ENCODE data around the gene NPW. TPM values are rescaled to one million over a fixed set of nuclear protein-coding genes. Genes with fewer than 3 reads are reported as not detected.

NPW gene
- polyA plus RNA-seq, 3 donors = 0.54 to 0.68 TPM; not detected in 1

DNA sequence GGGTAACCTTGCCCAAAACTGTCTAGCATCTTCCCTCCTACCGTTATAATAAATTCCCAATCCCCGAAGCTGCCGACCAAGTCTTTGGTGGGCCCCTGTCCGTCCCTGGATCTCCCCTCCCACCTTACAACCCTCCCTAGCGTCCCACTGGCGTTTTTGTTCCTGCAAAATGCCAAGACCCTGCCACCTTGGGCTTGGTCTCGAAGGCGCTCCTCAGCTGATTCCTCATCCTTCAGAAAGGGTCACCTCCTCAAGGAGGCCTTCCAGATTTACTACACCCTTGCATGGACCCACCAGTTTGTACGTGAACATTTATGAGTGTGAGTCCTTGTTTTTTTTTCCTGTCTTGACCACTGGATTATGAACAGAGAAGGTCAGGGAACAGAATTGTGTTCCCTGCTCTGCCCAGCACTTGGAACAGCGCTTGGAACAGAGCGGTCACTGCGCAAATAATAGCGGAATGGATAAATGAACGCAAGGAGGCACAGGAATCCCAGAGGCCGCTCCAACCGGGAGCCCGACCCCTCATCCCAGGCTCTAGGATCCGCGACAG, 36.5 kb upstream of the NPW start:
- no peak overlapping the region for H3K27ac ChIP-seq (ENCODE audit: low read depth, low read length)
- WGBS, 3 donors = 20 to 34% (median 24%) methylated on average over 19 of the region's 19 CpGs

DNA sequence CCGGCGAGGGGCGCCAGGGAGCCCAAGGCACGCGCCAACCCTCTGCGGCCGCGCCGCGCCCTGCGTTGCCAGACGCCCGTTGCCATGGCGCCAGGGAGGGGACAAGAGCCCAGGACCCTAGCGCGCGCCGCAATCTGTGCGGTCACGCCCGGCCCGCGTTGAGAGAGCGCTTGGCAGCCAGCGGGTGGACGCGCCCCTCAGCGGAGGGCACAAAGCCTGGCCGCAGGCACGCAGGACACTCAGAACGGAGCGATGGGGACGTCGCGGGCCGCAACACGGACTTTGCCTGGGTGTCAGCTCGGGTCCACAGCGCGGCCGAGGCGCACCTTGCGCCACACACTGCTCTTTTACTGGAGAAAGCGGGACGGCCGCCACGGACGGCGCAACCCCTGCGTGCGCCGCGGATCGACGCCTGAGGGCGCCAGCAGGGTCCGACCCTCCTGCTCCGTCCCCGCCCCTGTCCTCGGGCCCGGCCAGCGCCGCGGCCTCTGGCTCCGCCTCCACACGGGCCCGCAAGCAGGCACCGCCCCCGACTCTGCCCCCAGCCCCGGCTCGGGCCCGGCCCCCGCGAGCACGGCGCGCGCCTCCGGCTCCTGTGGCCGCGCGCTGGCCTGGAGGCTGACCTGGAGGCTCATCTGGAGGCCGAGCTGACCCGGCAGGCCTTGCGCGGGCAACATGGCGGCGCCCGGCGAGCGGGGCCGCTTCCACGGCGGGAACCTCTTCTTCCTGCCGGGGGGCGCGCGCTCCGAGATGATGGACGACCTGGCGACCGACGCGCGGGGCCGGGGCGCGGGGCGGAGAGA, 35.8 kb upstream of the NPW start, which contains the start of gene GFER:
TSS of gene GFER (plus strand) at position 650 of the 803 bp plus-strand sequence. CDS start at position 676, 26 bp downstream.
- 0% methylated on average over 81 to 109 of the region's 109 CpGs for WGBS, 3 donors
- H3K27ac ChIP-seq (ENCODE audit: low read depth, low read length) = no peak within 1 kb of the TSS

DNA sequence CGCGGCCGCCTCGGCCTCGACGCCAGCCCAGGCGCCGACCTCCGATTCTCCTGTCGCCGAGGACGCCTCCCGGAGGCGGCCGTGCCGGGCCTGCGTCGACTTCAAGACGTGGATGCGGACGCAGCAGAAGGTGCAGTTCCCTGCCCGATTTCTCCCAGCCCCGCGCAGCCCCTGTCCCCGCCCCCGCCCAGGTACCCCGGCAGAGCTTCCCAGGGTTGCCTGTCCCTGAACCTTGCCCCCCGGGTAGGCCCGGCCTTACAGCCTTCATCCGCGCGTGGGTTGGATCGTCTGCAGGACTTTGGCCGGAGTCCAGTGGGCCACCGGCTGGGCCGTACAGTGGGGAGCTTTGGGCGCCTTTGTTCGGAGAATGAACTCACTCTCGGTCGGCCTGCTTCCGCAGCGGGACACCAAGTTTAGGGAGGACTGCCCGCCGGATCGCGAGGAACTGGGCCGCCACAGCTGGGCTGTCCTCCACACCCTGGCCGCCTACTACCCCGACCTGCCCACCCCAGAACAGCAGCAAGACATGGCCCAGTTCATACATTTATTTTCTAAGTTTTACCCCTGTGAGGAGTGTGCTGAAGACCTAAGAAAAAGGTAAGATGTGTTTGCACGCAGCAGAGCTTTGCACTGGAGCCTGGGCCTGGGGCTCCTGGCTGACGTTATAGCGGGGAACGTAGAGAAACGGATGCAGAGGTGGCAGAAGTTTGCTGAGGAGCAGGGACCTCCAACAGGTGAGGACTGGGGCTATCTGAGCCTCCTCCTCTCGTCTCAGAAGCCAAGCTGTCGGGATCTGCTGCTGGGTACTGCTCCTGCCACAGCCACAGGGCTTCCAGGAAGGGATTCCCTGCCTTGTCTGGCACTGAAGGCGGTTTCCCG, 35.0 kb upstream of the NPW start:
- WGBS, 3 donors = 11 to 17% (median 13%) methylated on average over 40 to 58 of the region's 58 CpGs

DNA sequence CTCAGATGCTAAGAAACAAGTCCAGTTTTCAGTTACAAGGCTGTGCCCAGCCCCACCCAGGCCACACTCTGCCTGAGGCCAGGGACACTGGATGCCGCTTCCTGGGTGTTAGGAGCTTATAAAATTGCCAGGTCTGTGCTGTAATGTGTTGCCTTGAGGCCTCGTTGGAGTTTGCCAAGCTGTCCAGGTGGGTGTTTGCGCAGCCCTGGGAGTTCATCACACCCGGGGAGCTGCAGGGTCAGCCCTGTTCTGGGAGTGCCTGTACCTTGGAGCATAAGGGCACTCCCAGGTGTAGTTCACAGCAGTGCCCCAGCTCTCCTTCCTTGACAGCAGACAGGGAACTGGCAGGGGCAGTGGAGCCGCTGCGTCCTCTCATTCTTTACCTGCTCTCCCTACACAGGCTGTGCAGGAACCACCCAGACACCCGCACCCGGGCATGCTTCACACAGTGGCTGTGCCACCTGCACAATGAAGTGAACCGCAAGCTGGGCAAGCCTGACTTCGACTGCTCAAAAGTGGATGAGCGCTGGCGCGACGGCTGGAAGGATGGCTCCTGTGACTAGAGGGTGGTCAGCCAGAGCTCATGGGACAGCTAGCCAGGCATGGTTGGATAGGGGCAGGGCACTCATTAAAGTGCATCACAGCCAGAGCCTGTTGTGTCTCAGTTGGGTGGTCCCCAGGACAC, 34.0 kb upstream of the NPW start:
- whole genome bisulfite sequencing, 3 donors = 89 to 95% (median 94%) methylated on average over 14 of the region's 14 CpGs
- H3K27ac ChIP-seq (ENCODE audit: low read depth, low read length) = no peak overlapping the region

More for the DNA sequence above, 35.0 kb upstream of the NPW start:
- no peak overlapping the region for H3K27ac ChIP-seq (ENCODE audit: low read depth, low read length)

DNA sequence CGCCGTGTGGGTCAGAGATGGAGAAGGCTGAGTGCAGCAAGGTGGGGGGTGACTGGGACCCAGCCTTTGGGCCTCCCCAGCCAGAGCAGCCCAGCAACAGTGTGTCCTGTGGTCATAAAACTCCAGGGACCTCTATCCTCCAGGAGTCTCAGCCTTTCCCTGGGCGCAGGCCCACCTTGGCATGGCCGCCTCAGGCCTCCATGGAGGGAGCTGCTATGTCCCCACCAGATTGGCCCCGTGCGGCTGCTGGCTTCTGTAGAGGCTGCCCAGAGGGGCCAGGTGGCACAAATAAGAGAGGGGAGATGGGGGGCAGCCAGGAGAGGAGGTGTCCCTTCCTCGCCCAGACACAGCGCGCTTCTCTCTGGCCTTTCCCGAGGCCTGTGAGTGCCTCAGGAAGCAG, 32.4 kb upstream of the NPW start:
- 88 to 91% (median 90%) methylated on average over 10 of the region's 10 CpGs for WGBS, 3 donors
- no peak overlapping the region for H3K27ac ChIP-seq (ENCODE audit: low read depth, low read length)

DNA sequence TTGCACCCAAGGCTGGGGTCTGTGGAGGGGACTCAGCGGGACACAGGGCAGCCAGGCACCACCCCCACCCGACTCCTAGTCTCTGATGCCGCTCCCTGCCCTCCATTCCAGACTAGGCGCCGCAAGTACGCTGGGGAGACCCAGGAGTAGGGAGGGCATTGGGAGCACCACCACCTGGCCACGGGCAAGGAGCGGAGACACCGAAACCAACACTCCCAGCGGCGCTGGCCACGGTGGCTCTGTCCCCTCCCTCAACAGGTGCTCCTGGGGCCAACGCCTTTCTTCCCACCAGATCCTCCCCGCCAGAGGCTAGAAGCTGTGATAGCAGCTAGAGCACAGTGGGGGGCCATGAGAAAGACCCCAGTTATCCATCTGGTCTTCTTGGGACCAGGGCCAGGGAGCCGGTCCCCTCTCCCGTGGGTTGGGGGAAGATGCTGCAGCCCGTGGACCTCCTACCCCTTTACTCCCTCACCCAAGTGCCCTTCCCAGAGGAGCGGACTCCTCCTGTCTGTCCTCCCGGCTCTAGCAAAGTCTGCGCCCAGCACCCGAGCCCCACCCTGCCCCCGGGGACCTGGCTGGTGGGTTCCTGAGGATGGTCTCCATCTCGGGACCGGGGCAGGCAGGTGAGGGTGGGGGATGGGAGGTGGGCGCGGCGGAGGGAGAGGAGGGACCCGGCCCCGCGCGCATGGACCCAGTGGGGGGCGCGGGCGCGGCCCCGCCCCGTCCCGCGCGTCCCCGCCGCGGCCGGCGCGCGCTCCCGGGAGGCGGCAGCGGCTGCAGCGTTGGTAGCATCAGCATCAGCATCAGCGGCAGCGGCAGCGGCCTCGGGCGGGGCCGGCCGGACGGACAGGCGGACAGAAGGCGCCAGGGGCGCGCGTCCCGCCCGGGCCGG, 30.1 kb upstream of the NPW start, which contains the start of gene SYNGR3:
TSS of gene SYNGR3 (plus strand) at position 762 of the 892 bp plus-strand sequence. CDS start 133 bp downstream, outside the sequence.
- WGBS, 3 donors = 7 to 13% (median 8%) methylated on average over 39 to 67 of the region's 67 CpGs
- H3K27ac ChIP-seq (ENCODE audit: low read depth, low read length) = no peak within 1 kb of the TSS

DNA sequence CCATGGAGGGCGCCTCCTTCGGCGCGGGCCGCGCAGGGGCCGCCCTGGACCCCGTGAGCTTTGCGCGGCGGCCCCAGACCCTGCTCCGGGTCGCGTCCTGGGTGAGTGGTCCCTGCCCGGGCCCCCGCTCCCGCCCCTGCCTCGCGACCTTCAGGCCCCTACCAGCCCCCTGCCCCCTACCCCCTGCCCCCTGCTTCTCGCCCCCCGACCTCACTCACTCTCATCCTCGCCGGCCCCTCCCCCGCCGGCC, 29.6 kb upstream of the NPW start:
- WGBS, 3 donors = 2 to 3% methylated on average over 17 to 23 of the region's 25 CpGs; no CpG with 5 or more reads in 1 of the 3 donors
- H3K27ac ChIP-seq (ENCODE audit: low read depth, low read length) = no peak overlapping the region

DNA sequence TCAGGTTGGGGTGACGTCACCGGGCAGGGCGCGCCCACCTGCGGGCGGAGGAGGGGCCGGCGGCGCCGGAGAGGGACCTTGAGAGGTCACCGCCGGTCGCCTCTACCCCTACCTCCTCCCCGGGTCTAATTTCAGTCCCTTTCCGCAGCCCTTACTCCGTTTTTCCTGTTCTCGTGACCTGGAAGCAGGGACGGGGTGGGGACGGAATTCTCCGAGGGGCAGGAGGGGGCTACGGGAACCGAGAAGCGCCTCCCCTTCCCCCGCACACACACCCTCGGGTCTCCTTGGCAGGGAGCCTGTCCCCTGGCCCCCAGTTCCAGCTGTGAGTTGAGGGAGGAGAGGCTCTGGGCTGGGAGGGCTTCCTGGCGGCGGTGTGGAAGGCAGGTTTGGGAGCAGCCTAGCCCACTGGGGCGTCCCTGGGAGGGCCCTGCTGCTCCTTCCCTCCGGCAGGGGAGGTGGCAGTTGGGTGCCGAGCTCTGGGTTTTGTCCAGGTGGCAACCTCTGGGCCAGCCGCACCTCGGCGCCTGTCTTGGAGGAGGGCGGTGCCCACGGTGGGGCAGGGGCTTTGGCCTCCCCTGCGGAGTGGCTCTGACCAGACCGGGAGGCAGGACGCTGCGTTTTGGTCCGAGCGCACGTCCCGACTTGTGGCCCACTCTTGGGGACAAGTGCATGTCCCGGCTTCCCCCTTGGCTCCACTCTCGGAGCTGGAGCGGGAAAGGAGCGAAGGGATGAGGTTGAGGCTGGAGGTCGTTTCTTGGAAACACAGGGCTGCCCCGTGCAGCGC, 29.0 kb upstream of the NPW start:
- WGBS, 3 donors = 1 to 7% (median 2%) methylated on average over 44 to 50 of the region's 50 CpGs
- no peak overlapping the region for H3K27ac ChIP-seq (ENCODE audit: low read depth, low read length)

DNA sequence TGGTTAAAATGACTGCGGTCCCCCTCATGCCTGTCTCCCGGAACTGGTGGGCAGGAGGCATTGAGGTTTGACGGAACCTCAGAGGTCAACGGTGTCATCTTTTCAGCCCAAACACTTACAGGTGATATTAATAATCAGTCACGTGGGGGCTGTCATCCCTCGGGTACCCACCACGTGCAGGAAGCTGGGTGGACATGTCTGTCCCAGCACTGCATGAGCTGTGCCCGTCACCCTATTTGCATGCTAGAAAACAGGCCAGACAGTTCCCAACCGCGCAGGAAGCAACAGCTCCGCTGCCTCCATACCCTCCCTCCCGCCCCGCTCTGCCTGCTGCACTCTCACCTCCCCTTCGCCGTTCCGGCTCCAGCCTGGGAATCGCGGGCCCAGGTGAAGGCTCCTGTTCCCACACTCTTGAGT, 28.4 kb upstream of the NPW start:
- WGBS, 3 donors = 4 to 16% (median 5%) methylated on average over 15 to 18 of the region's 18 CpGs
- no peak overlapping the region for H3K27ac ChIP-seq (ENCODE audit: low read depth, low read length)

DNA sequence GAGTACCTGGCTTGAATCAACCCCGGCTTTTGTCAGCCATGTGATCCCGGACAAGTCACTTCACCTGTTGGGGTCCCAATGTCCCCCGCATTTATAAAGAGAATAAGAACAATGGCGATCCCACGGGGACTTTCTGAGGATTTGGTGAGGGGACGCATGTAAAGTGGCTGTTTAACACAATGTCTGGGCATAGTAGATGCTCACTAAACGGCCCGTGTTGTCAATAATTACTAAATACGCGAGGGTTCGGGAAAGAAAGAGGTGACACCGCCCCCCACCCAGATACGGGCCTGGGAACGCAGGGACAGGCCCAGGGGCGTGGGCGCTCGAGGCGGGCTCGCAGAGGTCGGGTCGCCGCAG, 28.0 kb upstream of the NPW start:
- 10 to 15% (median 12%) methylated on average over 22 of the region's 22 CpGs for WGBS, 3 donors

DNA sequence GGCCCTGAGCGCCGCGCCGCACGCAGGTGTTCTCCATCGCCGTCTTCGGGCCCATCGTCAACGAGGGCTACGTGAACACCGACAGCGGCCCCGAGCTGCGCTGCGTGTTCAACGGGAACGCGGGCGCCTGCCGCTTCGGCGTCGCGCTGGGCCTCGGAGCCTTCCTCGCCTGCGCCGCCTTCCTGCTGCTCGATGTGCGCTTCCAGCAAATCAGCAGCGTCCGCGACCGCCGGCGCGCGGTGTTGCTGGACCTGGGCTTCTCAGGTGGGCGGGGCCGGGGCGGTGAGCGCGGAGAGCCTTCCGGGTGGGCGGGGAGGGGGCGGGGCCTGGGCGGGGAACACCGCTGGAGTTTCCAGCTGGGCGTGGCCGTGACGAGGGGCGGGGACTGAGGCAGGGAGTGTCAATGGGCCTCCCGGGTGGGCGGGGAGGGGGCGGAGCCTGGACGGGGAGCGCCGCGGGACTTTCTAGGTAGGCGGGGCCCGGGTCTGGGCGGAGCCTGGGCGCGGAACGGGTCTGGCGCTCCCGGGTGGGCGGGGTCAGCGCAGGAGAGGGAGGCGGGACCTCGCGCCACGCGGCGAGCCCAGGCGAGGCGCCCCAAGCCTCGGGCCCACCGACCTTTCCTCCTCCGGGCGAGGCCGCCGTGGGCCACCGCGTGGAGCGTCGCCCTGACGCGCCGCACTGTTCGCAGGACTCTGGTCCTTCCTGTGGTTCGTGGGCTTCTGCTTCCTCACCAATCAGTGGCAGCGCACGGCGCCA, 27.5 kb upstream of the NPW start:
- H3K27ac ChIP-seq (ENCODE audit: low read depth, low read length) = no peak overlapping the region
- WGBS, 3 donors = 3 to 6% (median 4%) methylated on average over 69 to 96 of the region's 96 CpGs

More for the DNA sequence above, 28.0 kb upstream of the NPW start:
- no peak overlapping the region for H3K27ac ChIP-seq (ENCODE audit: low read depth, low read length)

DNA sequence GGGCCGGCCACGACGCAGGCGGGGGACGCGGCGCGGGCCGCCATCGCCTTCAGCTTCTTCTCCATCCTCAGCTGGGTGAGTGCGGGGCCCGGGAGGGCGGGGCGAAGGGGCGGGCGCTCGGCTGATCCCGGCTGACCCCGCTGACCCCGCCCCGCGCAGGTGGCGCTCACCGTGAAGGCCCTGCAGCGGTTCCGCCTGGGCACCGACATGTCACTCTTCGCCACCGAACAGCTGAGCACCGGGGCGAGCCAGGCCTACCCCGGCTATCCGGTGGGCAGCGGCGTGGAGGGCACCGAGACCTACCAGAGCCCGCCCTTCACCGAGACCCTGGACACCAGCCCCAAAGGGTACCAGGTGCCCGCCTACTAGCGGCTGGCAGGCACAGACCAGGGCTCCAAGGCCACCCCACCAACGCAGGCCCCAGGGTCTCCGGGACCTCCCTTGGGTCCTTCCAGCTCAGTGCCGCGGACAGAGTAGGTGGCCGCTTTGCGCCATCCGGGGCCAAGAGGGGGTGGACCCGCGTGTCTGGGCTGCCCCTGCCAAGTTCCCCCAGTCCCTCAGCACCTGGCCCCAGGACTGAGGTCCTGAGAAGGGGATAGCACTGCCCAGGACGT, 26.8 kb upstream of the NPW start:
- no peak overlapping the region for H3K27ac ChIP-seq (ENCODE audit: low read depth, low read length)
- 46 to 51% (median 48%) methylated on average over 40 to 50 of the region's 50 CpGs for WGBS, 3 donors

DNA sequence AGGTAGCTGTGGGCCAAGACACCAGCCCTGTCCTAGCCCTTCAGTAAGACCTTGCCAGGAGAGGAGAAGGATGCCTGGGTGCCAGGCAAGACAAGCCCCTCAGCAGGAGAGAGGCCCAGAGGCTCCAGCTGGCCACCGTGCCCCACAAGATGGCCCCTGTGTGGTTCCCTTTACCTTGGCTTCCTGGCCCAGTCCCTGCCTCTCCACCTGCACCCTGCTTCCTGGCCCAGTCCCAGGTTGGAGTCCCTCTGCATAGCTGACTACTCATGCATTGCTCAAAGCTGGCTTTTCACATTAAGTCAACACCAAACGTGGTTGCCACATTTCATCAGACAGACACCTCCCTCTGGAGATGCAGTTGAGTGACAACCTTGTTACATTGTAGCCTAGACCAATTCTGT, 25.9 kb upstream of the NPW start:
- 47 to 60% (median 53%) methylated on average over 2 of the region's 2 CpGs for WGBS, 3 donors
- H3K27ac ChIP-seq (ENCODE audit: low read depth, low read length) = no peak overlapping the region

DNA sequence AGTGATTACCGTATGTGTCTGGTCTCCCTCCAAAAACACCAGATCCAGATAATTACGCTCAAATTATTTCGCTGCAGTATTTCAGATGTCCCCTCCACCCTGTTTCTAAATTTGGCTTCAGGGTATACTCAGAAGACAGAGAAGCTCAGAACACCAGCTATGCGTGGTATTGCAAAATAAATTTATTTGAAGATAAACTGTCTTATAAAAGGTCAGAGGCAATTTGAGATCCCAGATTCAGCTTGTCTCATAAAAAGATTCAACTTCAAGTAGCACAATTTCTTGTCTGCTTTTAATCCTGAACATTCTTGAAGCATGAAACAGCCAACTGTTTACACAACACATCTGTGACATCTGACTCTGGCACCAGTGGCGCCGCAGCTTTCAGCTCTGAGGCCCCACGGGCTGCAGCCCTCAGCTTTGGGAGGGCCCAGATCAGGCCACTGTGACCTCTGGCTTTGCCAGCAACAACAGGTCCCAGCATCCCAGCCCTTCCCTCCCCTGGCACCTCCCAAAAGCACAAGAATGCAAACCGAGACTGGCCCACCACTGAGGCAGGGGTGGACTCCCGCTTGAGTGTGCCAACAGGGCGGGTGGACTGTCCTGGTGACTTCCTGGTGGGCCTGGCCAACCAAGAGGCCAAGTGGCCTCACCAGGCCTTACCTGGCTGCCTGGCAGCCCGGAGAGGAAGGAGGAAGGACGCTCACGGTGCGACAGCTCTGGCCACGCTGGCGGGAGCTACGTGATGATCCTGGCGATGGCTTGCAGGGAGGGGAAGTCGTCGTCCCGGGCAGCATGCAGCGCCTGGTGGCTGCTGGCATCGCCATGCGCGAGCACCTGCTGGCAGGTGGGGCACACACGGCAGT, 21.9 kb upstream of the NPW start:
- WGBS, 3 donors = 77 to 88% (median 84%) methylated on average over 26 of the region's 26 CpGs
- no peak overlapping the region for H3K27ac ChIP-seq (ENCODE audit: low read depth, low read length)

DNA sequence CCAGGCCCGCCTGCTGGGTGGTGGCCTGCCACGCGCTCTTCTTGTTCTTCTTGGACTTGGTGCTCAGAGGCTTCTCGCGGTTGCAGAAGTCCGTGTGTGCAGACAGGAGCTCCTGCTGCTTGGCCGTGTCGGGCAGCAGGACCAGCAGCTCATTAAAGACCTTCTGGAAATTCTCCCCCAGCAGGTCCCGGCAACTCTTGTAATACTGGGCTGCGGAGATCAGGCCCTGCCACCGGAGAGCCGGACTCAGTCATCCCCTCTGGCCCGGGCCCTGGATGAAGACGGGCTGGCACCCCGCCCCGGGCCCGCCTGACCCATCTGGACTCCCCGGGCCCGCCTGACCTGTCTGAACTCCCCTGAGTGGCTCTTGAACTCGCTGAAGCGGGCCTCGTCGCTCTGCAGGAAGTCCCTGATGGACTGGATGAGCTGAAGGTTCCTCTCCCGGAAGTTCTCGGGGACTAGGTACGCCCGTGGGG, 21.2 kb upstream of the NPW start:
- H3K27ac ChIP-seq (ENCODE audit: low read depth, low read length) = no peak overlapping the region
- WGBS, 3 donors = 91 to 95% (median 93%) methylated on average over 26 to 27 of the region's 27 CpGs

All from adipose tissue (tissue), 3 donors.